Measurements from ENCODE around the gene RARRES1.

The RARRES1 gene

GRCh38 chr3:158731938-158732855 is at the start of gene RARRES1:
Gene RARRES1, minus strand, starts transcription at chr3:158732457. Its CDS starts 42 bp downstream, at chr3:158732415.
- in situ Hi-C loops (cut with MboI; ENCODE audit: low pct_unique_long_range_greater_than_20kb, low sequenced_read_pairs) = no loop called here
- DNase-seq = no peak

GRCh38 chr3:158781849-158782248 is 49.6 kb upstream of the RARRES1 start:
- DNase-seq = no peak
- in situ Hi-C loops (cut with MboI; ENCODE audit: low pct_unique_long_range_greater_than_20kb, low sequenced_read_pairs) = no loop called here

- in situ Hi-C loops (cut with MboI; ENCODE audit: low pct_unique_long_range_greater_than_20kb, low sequenced_read_pairs) = no loop called here
- no peak for DNase-seq
Observed at GRCh38 chr3:158781191-158781590, 48.9 kb upstream of the RARRES1 start.

GRCh38 chr3:158780766-158781165 is 48.5 kb upstream of the RARRES1 start:
- DNase-seq = no peak
- in situ Hi-C loops (cut with MboI; ENCODE audit: low pct_unique_long_range_greater_than_20kb, low sequenced_read_pairs) = no loop called here

GRCh38 chr3:158777161-158777873 is 45.1 kb upstream of the RARRES1 start:
- in situ Hi-C loops (cut with MboI; ENCODE audit: low pct_unique_long_range_greater_than_20kb, low sequenced_read_pairs) = no loop called here
- no peak for DNase-seq

- DNase-seq = no peak
- in situ Hi-C loops (cut with MboI; ENCODE audit: low pct_unique_long_range_greater_than_20kb, low sequenced_read_pairs) = no loop called here
Observed at GRCh38 chr3:158776531-158776930, 44.3 kb upstream of the RARRES1 start.

- DNase-seq = no peak
- in situ Hi-C loops (cut with MboI; ENCODE audit: low pct_unique_long_range_greater_than_20kb, low sequenced_read_pairs) = no loop called here
Observed at GRCh38 chr3:158775426-158776410, 43.5 kb upstream of the RARRES1 start.

GRCh38 chr3:158774965-158775364 is 42.7 kb upstream of the RARRES1 start:
- in situ Hi-C loops (cut with MboI; ENCODE audit: low pct_unique_long_range_greater_than_20kb, low sequenced_read_pairs) = no loop called here
- DNase-seq = no peak

GRCh38 chr3:158773845-158774830 is 41.9 kb upstream of the RARRES1 start:
- in situ Hi-C loops (cut with MboI; ENCODE audit: low pct_unique_long_range_greater_than_20kb, low sequenced_read_pairs) = no loop called here
- no peak for DNase-seq

GRCh38 chr3:158773166-158773565 is 40.9 kb upstream of the RARRES1 start:
- in situ Hi-C loops (cut with MboI; ENCODE audit: low pct_unique_long_range_greater_than_20kb, low sequenced_read_pairs) = no loop called here
- no peak for DNase-seq

GRCh38 chr3:158771982-158772381 is 39.7 kb upstream of the RARRES1 start:
- no peak for DNase-seq
- in situ Hi-C loops (cut with MboI; ENCODE audit: low pct_unique_long_range_greater_than_20kb, low sequenced_read_pairs) = no loop called here

GRCh38 chr3:158771577-158771976 is 39.3 kb upstream of the RARRES1 start:
- DNase-seq = no peak
- in situ Hi-C loops (cut with MboI; ENCODE audit: low pct_unique_long_range_greater_than_20kb, low sequenced_read_pairs) = no loop called here

GRCh38 chr3:158770741-158771350 is 38.6 kb upstream of the RARRES1 start:
- in situ Hi-C loops (cut with MboI; ENCODE audit: low pct_unique_long_range_greater_than_20kb, low sequenced_read_pairs) = no loop called here
- no peak for DNase-seq

- in situ Hi-C loops (cut with MboI; ENCODE audit: low pct_unique_long_range_greater_than_20kb, low sequenced_read_pairs) = no loop called here
- DNase-seq = no peak
Observed at GRCh38 chr3:158769952-158770740, 37.9 kb upstream of the RARRES1 start.

GRCh38 chr3:158769549-158769948 is 37.3 kb upstream of the RARRES1 start:
- in situ Hi-C loops (cut with MboI; ENCODE audit: low pct_unique_long_range_greater_than_20kb, low sequenced_read_pairs) = no loop called here
- no peak for DNase-seq

GRCh38 chr3:158768881-158769543 is 36.8 kb upstream of the RARRES1 start:
- in situ Hi-C loops (cut with MboI; ENCODE audit: low pct_unique_long_range_greater_than_20kb, low sequenced_read_pairs) = no loop called here
- DNase-seq = no peak

All from KBM-7 (cell line).